ENCODE results near the gene MEGF8. TPM values are rescaled to one million over a fixed set of nuclear protein-coding genes. Genes with fewer than 3 reads are reported as not detected.

Gene MEGF8
- total and polyA plus RNA-seq, 9 of the 15 experiments (the other 6 are each of a cell fraction or from before 2014, with no cell fraction given) = 0.28 to 13.1 (median 3.0) TPM

- TF ChIP-seq GMEB1 (CRISPR knock-in tag; IDR thresholded peaks at IDR 0.05) = no peak
- TF ChIP-seq USF2 (CRISPR knock-in tag; IDR thresholded peaks at IDR 0.05) = no peak
- no peak for TF ChIP-seq MXD1 (CRISPR knock-in tag; IDR thresholded peaks at IDR 0.05; ENCODE audit: borderline replicate concordance, poor library complexity, severe bottlenecking)
- no peak; the same call in 1 of the 2 replicates for TF ChIP-seq NR2C2 (CRISPR knock-in tag; IDR thresholded peaks at IDR 0.05)
- no peak for TF ChIP-seq NR2C2 (tag; IDR thresholded peaks at IDR 0.05)
- TF ChIP-seq CTCF (IDR thresholded peaks at IDR 0.05 in 2 of 3, conservative IDR thresholded peaks at IDR 0.05 in 1 of 3; ENCODE audit: insufficient read depth in 2 of 3, low read depth in 1 of 3, low read length in 3 of 3) = peak in 2 of 3 experiments; percentile 34 to 72; a peak in 4 of 6 replicates
- no peak for TF ChIP-seq AFF4 (CRISPR knock-in tag; IDR thresholded peaks at IDR 0.05)
- TF ChIP-seq ZNF79 (CRISPR knock-in tag; IDR thresholded peaks at IDR 0.05; ENCODE audit: low read depth) = no peak
- TF ChIP-seq SP2 (IDR thresholded peaks at IDR 0.05; ENCODE audit: extremely low read depth, low read depth, low read length, poor library complexity, severe bottlenecking) = no peak
- TF ChIP-seq, protein P1, sequence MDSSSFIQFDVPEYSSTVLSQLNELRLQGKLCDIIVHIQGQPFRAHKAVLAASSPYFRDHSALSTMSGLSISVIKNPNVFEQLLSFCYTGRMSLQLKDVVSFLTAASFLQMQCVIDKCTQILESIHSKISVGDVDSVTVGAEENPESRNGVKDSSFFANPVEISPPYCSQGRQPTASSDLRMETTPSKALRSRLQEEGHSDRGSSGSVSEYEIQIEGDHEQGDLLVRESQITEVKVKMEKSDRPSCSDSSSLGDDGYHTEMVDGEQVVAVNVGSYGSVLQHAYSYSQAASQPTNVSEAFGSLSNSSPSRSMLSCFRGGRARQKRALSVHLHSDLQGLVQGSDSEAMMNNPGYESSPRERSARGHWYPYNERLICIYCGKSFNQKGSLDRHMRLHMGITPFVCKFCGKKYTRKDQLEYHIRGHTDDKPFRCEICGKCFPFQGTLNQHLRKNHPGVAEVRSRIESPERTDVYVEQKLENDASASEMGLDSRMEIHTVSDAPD (CRISPR knock-in tag; IDR thresholded peaks at IDR 0.05) = no peak
- TF ChIP-seq RAD21 (CRISPR knock-in tag; conservative IDR thresholded peaks at IDR 0.05 in 1 of 2, IDR thresholded peaks at IDR 0.05 in 1 of 2) = peak in 1 of 2 experiments; percentile 6; a peak in 1 of 4 replicates
- no peak for TF ChIP-seq ZNF239 (CRISPR knock-in tag; IDR thresholded peaks at IDR 0.05)
- TF ChIP-seq MEF2A (IDR thresholded peaks at IDR 0.05; ENCODE audit: control insufficient read depth, low read depth, low read length) = peak; percentile 21; the same call in 1 of the 2 replicates
- TF ChIP-seq FOXK2 (conservative IDR thresholded peaks at IDR 0.05 in 1 of 2, IDR thresholded peaks at IDR 0.05 in 1 of 2; ENCODE audit: low read depth in 2 of 2) = no peak
- TF ChIP-seq ZKSCAN1 (IDR thresholded peaks at IDR 0.05; ENCODE audit: low read depth, low read length) = no peak
Measured at GRCh38 chr19:42313096-42313839, 12.2 kb upstream of the MEGF8 start, which contains the start of gene TMEM145 (continued).

Data from K562 (cell line).